Measurements from ENCODE around the gene KIAA2012. TPM values are rescaled to one million over a fixed set of nuclear protein-coding genes. Genes with fewer than 3 reads are reported as not detected.

Gene KIAA2012
- total and polyA plus RNA-seq, 4 donors = under 0.01 to 0.61 (median 0.42) TPM

DNA sequence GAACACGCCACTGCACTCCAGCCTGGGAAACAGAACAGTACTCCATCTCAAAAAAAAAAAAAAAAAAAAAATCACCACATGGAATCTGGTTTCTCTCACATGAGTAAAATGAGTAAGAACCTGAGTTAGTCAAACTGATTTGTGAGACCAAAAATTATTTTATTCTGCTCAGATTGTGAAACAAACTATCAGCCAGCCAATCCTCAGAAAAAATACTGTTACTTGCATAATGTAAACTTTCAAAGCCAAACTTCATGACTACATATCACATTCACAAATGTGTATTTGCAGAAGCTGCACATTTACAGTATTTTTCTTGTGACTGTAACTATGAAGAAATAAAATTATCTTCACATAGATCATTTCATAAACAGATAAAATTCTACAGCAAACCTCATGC lies 142.1 kb downstream of the KIAA2012 start:
- H3K27me3 ChIP-seq (ENCODE audit: control insufficient read depth in 4 of 4, insufficient read depth in 4 of 4, low read length in 3 of 4) = no peaks in the 10 kb centered on the region
- H3K9me3 ChIP-seq (ENCODE audit: control insufficient read depth in 4 of 4, low read length in 3 of 4) = no peaks in the 10 kb centered on the region
- no peak overlapping the region for H3K4me3 ChIP-seq (ENCODE audit: low read depth in 1 of 3, low read length in 3 of 3)
- DNase-seq (ENCODE audit: low spot score) = no peak
- peaks cover 4 to 25% (median 19%) of the 10 kb centered on the region in 4 donors for H3K36me3 ChIP-seq (ENCODE audit: control insufficient read depth in 4 of 4, insufficient read depth in 3 of 4, low read depth in 1 of 4, low read length in 3 of 4)
- no peak overlapping the region for H3K9ac ChIP-seq (ENCODE audit: low read depth in 1 of 2, low read length in 2 of 2)
- H3K4me1 ChIP-seq (ENCODE audit: control insufficient read depth in 4 of 4, insufficient read depth in 4 of 4, low read length in 3 of 4) = peaks cover 0 to 2% (median 0%) of the 10 kb centered on the region in 4 donors
- 96% methylated on average over 1 of the region's 1 CpG for WGBS
- H3K27ac ChIP-seq (ENCODE audit: low read depth in 1 of 2, low read length in 2 of 2) = no peak overlapping the region
- TF ChIP-seq HNF4G (IDR thresholded peaks at IDR 0.05) (no peak), EGR1 (IDR thresholded peaks at IDR 0.05; ENCODE audit: low read depth in 2 of 2) (no peak), SP1 (IDR thresholded peaks at IDR 0.05) (no peak), RXRA (IDR thresholded peaks at IDR 0.05) (no peak), JUND (IDR thresholded peaks at IDR 0.05) (no peak), RAD21 (IDR thresholded peaks at IDR 0.05) (no peak)
- TF ChIP-seq, protein P1, sequence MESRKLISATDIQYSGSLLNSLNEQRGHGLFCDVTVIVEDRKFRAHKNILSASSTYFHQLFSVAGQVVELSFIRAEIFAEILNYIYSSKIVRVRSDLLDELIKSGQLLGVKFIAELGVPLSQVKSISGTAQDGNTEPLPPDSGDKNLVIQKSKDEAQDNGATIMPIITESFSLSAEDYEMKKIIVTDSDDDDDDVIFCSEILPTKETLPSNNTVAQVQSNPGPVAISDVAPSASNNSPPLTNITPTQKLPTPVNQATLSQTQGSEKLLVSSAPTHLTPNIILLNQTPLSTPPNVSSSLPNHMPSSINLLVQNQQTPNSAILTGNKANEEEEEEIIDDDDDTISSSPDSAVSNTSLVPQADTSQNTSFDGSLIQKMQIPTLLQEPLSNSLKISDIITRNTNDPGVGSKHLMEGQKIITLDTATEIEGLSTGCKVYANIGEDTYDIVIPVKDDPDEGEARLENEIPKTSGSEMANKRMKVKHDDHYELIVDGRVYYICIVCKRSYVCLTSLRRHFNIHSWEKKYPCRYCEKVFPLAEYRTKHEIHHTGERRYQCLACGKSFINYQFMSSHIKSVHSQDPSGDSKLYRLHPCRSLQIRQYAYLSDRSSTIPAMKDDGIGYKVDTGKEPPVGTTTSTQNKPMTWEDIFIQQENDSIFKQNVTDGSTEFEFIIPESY (IDR thresholded peaks at IDR 0.05) = no peak
- TF ChIP-seq, protein P2, sequence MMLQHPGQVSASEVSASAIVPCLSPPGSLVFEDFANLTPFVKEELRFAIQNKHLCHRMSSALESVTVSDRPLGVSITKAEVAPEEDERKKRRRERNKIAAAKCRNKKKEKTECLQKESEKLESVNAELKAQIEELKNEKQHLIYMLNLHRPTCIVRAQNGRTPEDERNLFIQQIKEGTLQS (IDR thresholded peaks at IDR 0.05) = no peak
- TF ChIP-seq, protein P3, sequence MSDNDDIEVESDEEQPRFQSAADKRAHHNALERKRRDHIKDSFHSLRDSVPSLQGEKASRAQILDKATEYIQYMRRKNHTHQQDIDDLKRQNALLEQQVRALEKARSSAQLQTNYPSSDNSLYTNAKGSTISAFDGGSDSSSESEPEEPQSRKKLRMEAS (IDR thresholded peaks at IDR 0.05) = no peak

DNA sequence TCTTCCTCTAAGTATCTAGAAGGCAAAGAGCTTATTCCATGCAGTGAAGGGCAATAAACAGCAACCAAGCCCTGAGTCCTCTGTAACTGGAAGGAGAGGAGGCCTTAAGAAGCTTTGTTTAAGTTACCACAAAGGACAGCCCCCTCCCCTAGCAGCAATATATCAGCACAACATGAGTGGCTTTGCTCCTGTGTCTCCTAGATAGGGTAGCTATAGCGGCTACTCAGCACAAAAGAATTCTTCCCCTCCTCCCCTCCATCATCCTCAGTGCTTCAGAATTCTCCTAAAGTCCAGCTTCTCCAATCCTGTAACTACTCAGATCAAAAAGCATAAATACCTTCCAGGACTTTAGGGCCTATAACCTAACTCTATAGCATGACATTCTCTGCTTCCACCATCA lies 148.8 kb downstream of the KIAA2012 start:
- Histone ChIP-seq H3K4me3 (ENCODE audit: low read depth in 1 of 3, low read length in 3 of 3) (no peak overlapping the region), H3K27me3 (ENCODE audit: control insufficient read depth in 4 of 4, insufficient read depth in 4 of 4, low read length in 3 of 4) (no peaks in the 10 kb centered on the region), H3K4me1 (ENCODE audit: control insufficient read depth in 4 of 4, insufficient read depth in 4 of 4, low read length in 3 of 4) (peaks cover 0 to 4% (median 0%) of the 10 kb centered on the region in 4 donors), H3K9ac (ENCODE audit: low read depth in 1 of 2, low read length in 2 of 2) (no peak overlapping the region), H3K36me3 (ENCODE audit: control insufficient read depth in 4 of 4, insufficient read depth in 3 of 4, low read depth in 1 of 4, low read length in 3 of 4) (peaks cover 3 to 14% (median 7%) of the 10 kb centered on the region in 4 donors), H3K27ac (ENCODE audit: low read depth in 1 of 2, low read length in 2 of 2) (no peak overlapping the region), H3K9me3 (ENCODE audit: control insufficient read depth in 4 of 4, low read length in 3 of 4) (no peaks in the 10 kb centered on the region)
- DNase-seq (ENCODE audit: low spot score) = no peak
- TF ChIP-seq SP1 (IDR thresholded peaks at IDR 0.05) = no peak
- TF ChIP-seq HNF4A (conservative IDR thresholded peaks at IDR 0.05) = no peak
- TF ChIP-seq NR2F2 (IDR thresholded peaks at IDR 0.05) = no peak
- TF ChIP-seq YY1 (IDR thresholded peaks at IDR 0.05) = no peak
- no peak for TF ChIP-seq TAF1 (conservative IDR thresholded peaks at IDR 0.05)
- no peak for TF ChIP-seq HNF4G (IDR thresholded peaks at IDR 0.05)
- TF ChIP-seq, protein P3 (IDR thresholded peaks at IDR 0.05) = no peak
- TF ChIP-seq, protein P1 (IDR thresholded peaks at IDR 0.05) = no peak
- TF ChIP-seq, protein P4, sequence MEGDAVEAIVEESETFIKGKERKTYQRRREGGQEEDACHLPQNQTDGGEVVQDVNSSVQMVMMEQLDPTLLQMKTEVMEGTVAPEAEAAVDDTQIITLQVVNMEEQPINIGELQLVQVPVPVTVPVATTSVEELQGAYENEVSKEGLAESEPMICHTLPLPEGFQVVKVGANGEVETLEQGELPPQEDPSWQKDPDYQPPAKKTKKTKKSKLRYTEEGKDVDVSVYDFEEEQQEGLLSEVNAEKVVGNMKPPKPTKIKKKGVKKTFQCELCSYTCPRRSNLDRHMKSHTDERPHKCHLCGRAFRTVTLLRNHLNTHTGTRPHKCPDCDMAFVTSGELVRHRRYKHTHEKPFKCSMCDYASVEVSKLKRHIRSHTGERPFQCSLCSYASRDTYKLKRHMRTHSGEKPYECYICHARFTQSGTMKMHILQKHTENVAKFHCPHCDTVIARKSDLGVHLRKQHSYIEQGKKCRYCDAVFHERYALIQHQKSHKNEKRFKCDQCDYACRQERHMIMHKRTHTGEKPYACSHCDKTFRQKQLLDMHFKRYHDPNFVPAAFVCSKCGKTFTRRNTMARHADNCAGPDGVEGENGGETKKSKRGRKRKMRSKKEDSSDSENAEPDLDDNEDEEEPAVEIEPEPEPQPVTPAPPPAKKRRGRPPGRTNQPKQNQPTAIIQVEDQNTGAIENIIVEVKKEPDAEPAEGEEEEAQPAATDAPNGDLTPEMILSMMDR (IDR thresholded peaks at IDR 0.05; ENCODE audit: low read depth, low read length, missing input control) = no peak
- TF ChIP-seq, protein P5, sequence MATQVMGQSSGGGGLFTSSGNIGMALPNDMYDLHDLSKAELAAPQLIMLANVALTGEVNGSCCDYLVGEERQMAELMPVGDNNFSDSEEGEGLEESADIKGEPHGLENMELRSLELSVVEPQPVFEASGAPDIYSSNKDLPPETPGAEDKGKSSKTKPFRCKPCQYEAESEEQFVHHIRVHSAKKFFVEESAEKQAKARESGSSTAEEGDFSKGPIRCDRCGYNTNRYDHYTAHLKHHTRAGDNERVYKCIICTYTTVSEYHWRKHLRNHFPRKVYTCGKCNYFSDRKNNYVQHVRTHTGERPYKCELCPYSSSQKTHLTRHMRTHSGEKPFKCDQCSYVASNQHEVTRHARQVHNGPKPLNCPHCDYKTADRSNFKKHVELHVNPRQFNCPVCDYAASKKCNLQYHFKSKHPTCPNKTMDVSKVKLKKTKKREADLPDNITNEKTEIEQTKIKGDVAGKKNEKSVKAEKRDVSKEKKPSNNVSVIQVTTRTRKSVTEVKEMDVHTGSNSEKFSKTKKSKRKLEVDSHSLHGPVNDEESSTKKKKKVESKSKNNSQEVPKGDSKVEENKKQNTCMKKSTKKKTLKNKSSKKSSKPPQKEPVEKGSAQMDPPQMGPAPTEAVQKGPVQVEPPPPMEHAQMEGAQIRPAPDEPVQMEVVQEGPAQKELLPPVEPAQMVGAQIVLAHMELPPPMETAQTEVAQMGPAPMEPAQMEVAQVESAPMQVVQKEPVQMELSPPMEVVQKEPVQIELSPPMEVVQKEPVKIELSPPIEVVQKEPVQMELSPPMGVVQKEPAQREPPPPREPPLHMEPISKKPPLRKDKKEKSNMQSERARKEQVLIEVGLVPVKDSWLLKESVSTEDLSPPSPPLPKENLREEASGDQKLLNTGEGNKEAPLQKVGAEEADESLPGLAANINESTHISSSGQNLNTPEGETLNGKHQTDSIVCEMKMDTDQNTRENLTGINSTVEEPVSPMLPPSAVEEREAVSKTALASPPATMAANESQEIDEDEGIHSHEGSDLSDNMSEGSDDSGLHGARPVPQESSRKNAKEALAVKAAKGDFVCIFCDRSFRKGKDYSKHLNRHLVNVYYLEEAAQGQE (IDR thresholded peaks at IDR 0.05) = no peak
- TF ChIP-seq RAD21 (IDR thresholded peaks at IDR 0.05) = no peak
- no peak for TF ChIP-seq GABPA (IDR thresholded peaks at IDR 0.05 in 1 of 2, conservative IDR thresholded peaks at IDR 0.05 in 1 of 2)
- TF ChIP-seq, protein P2 (IDR thresholded peaks at IDR 0.05) = no peak
- no peak for TF ChIP-seq EGR1 (IDR thresholded peaks at IDR 0.05; ENCODE audit: low read depth in 2 of 2)
- WGBS = 98% methylated on average over 1 of the region's 1 CpG
